ENCODE data around the gene CT83. TPM values are rescaled to one million over a fixed set of nuclear protein-coding genes. Genes with fewer than 3 reads are reported as not detected.

Gene CT83, protein sequence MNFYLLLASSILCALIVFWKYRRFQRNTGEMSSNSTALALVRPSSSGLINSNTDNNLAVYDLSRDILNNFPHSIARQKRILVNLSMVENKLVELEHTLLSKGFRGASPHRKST
- not detected in 5 replicates for total RNA-seq (2022; extraction: Qiagen RNA extraction; ENCODE audit: low read depth)

DNA sequence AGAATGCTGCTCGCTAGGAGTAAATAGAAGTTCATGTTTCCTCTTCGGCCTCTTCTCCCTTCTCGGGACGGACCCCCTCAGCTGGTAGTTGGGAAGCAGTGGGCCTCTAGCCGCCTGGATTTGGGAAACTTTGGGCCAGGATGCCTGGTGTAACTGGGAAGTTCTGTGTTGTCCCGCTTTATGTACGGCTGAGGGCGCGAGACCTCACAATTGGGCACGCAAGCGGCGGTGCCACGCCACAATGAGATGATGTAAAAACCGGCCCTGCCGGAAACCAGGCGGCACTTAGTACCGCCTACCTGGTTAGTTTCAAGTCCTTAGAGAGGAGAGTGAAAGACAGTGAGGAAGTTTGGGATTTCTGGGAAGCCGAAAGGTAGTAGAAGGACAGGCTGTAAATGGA is at the start of gene CT83:
CT83 (minus strand) TSS at position 155 of the 400 bp plus-strand sequence; CDS start at position 35, 120 bp downstream.

DNA sequence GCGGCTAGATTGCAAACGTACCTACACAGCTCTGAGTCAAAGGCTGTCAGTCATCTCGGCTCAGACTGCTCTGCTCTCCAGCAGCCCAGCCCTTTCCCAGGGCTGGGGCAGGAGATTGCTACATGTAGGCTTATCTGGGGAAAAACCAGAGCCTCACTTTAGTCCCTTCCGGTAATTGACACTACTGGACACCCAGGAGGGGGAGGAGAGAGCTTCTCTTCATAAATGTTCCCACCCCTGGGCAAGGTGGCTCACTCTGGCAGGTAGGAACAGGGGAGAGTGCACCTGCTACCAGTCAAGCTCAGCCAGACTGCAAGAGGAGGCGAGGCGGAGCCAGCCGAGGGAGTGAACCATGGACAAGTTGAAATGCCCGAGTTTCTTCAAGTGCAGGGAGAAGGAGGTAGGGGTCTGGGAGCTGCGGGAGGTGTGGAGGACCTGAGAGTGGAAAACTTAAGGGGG is 26.4 kb downstream of the CT83 start, which contains the start of gene SLC6A14:
SLC6A14 (plus strand) TSS at position 249 of the 459 bp plus-strand sequence; CDS start at position 353, 104 bp downstream.

Other genes starting within 250 kb of the CT83 start
- gene SLC6A14, start 26.4 kb downstream of the CT83 start, total RNA-seq (2022; extraction: Qiagen RNA extraction; ENCODE audit: low read depth): not detected in 5 replicates

All from A549 treated with CpdA at 1 μM for 4 hours (cell line).